SH-SY5Y (cell line): ENCODE measurements around the gene IL10RB.

Source experiments
- GATA2 ChIP-seq: IDR thresholded peaks from 2 replicates; pipeline ENCODE4 v1.6.1; 2011; ENCODE audit warnings: mild to moderate bottlenecking, low read depth, low read length
- GATA3 ChIP-seq: IDR thresholded peaks from 2 replicates; pipeline ENCODE4 v1.6.1; 2011; ENCODE audit warnings: low read depth, mild to moderate bottlenecking, low read length, moderate library complexity

DNA sequence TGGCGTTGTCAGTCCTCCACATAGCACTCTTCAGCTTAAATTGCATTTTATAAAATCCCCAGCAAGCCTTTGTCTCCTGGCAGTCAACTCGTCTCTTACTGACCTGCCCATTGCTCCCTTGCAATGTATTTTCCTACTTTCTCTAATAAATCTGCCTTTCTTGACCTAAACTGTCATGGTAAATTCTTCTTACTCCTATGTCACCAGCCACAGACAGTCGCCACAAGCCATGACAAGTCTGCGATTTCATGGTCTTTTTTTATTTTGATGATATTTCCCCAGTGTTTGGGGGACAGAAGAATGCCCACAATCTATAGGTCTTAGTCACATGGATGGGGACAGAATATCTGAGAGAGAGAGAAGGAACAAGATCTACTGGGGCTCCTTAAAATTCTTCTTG is 28.0 kb upstream of the IL10RB start:
- no peak for TF ChIP-seq GATA2
- no peak for TF ChIP-seq GATA3
